Left lung (tissue), 10 donors: ENCODE data around the gene UMOD. TPM values are rescaled to one million over a fixed set of nuclear protein-coding genes. Genes with fewer than 3 reads are reported as not detected.

Source experiments
- ATAC-seq: fragments of 200-7000 bp; cut with Tn5 transposase; one replicate; pipeline ENCODE4 v1.9.1; 2020; ENCODE audit warnings: moderate library complexity
- DNase-seq, 4 donors: peaks; one replicate each; pipeline ENCODE4 v3.0.0-alpha.2; 2013 to 2020
- H3K27ac ChIP-seq, 2 donors: fragments of 200-600 bp; sonication (generic) in 1 of 2; one replicate each; pipeline versions ENCODE4 v1.5.0 to v1.8.0; 2020 to 2021
- H3K27me3 ChIP-seq, 2 donors: fragments of 200-600 bp; sonication (generic) in 1 of 2; one replicate each; pipeline versions ENCODE4 v1.5.0 to v1.8.0; 2020 to 2021
- H3K36me3 ChIP-seq, 2 donors: fragments of 200-600 bp; sonication (generic) in 1 of 2; one replicate each; pipeline versions ENCODE4 v1.5.0 to v1.8.0; 2020 to 2021
- H3K4me1 ChIP-seq, 2 donors: fragments of 200-600 bp; one replicate each; pipeline ENCODE4 v1.8.0; 2021
- H3K4me3 ChIP-seq, 2 donors: fragments of 200-600 bp; sonication (generic) in 1 of 2; one replicate each; pipeline versions ENCODE4 v1.5.0 to v1.8.0; 2020 to 2021; ENCODE audit warnings: mild to moderate bottlenecking in 1 of 2
- H3K9me3 ChIP-seq, 2 donors: fragments of 200-600 bp; sonication (generic) in 1 of 2; one replicate each; pipeline versions ENCODE4 v1.5.0 to v1.8.0; 2020 to 2021
- CTCF ChIP-seq, 2 donors: fragments of 200-600 bp; sonication (generic) in 1 of 2; IDR thresholded peaks; one replicate each; pipeline versions ENCODE4 v1.5.0 to v1.8.0; 2021; ENCODE audit warnings: antibody characterized with exemption in 2 of 2
- intact Hi-C, 2 donors: fragments of 100-400 bp; cut with DNase I; formaldehyde crosslinking; loops; one replicate each; pipeline versions ENCODE4 v1.11.2 to v1.14.2; 2022
- polyA plus RNA-seq, 6 donors: library from polyadenylated mRNA; unstranded; fragments of 120-200 nt; gene quantifications; one replicate each; pipeline ENCODE4 v1.2.1, GENCODE V29; 2013; ENCODE audit not compliant: insufficient read length in 6 of 6
- total RNA-seq, 2 donors: library from RNA; stranded (reverse); fragmentation: NEBNext Ultra II Directional; extraction: Animal tissue kit (Norgen Biotek cat#: 25700); gene quantifications; one replicate each; pipeline ENCODE4 v1.2.1, GENCODE V29; 2021
- donor health status: DM: no; HTN: yes; CAD: no.
- donor health status: DM: no; HTN: no; CAD: no.

UMOD gene
- total and polyA plus RNA-seq, 8 donors = 0.11 to 2.5 (median 0.20) TPM; not detected in 2

- ATAC-seq (no peak), DNase-seq (no peak)
- intact Hi-C loops = no loop called here
- Histone ChIP-seq H3K27ac (no peak overlapping the region), H3K36me3 (no peaks in the 10 kb centered on the region), H3K9me3 (no peaks in the 10 kb centered on the region), H3K4me3 (no peak overlapping the region), H3K4me1 (no peaks in the 10 kb centered on the region), H3K27me3 (peaks cover 0 to 6% of the 10 kb centered on the region in 2 donors)
- TF ChIP-seq CTCF (IDR thresholded peaks at IDR 0.05) = no peak
Observed at GRCh38 chr16:20372701-20373100, 20.2 kb upstream of the UMOD start.

- Histone ChIP-seq H3K27me3 (peaks cover 0 to 3% of the 10 kb centered on the region in 2 donors), H3K36me3 (no peaks in the 10 kb centered on the region), H3K27ac (no peak overlapping the region), H3K9me3 (no peaks in the 10 kb centered on the region), H3K4me1 (no peaks in the 10 kb centered on the region), H3K4me3 (no peak overlapping the region)
- ATAC-seq = no peak
- no peak for TF ChIP-seq CTCF (IDR thresholded peaks at IDR 0.05)
- DNase-seq = no peak
- intact Hi-C loops = no loop called here
Observed at GRCh38 chr16:20369452-20370054, 17.0 kb upstream of the UMOD start.

- no peak for DNase-seq
- no peak for ATAC-seq
- no peak overlapping the region for H3K4me3 ChIP-seq
- H3K36me3 ChIP-seq = no peaks in the 10 kb centered on the region
- H3K4me1 ChIP-seq = no peaks in the 10 kb centered on the region
- TF ChIP-seq CTCF (IDR thresholded peaks at IDR 0.05) = no peak
- no peaks in the 10 kb centered on the region for H3K27me3 ChIP-seq
- H3K27ac ChIP-seq = no peak overlapping the region
- H3K9me3 ChIP-seq = no peaks in the 10 kb centered on the region
- intact Hi-C loops = no loop called here
Observed at GRCh38 chr16:20364051-20364450, 11.5 kb upstream of the UMOD start.

GRCh38 chr16:20363191-20363590 is 10.7 kb upstream of the UMOD start:
- H3K4me1 ChIP-seq = no peaks in the 10 kb centered on the region
- no peak for TF ChIP-seq CTCF (IDR thresholded peaks at IDR 0.05)
- H3K36me3 ChIP-seq = no peaks in the 10 kb centered on the region
- H3K27me3 ChIP-seq = no peaks in the 10 kb centered on the region
- no peak for DNase-seq
- intact Hi-C loops = no loop called here
- no peaks in the 10 kb centered on the region for H3K9me3 ChIP-seq
- no peak for ATAC-seq
- no peak overlapping the region for H3K4me3 ChIP-seq
- H3K27ac ChIP-seq = no peak overlapping the region

GRCh38 chr16:20359997-20360396 is 7.5 kb upstream of the UMOD start:
- DNase-seq = no peak
- Histone ChIP-seq H3K27ac (no peak overlapping the region), H3K4me1 (no peaks in the 10 kb centered on the region), H3K4me3 (no peak overlapping the region), H3K27me3 (peaks cover 0 to 11% of the 10 kb centered on the region in 2 donors), H3K36me3 (no peaks in the 10 kb centered on the region), H3K9me3 (no peaks in the 10 kb centered on the region)
- no peak for TF ChIP-seq CTCF (IDR thresholded peaks at IDR 0.05)
- intact Hi-C loops = no loop called here
- ATAC-seq = no peak
